HG03280 (cell line): Measurements from ENCODE around the gene ALKBH7.
"Not testable (repeated sequence)": the region's sequence is repeated elsewhere in the genome, so short reads cannot be mapped to it uniquely, and the experiment has no call there.

Experiments used
- ATAC-seq: cut with Tn5 transposase; IDR thresholded peaks from one replicate; pipeline ENCODE4 v1.9.1; 2021; ENCODE audit warnings: mild to moderate bottlenecking, moderate library complexity; ENCODE audit not compliant: unreplicated experiment

The ALKBH7 gene

DNA sequence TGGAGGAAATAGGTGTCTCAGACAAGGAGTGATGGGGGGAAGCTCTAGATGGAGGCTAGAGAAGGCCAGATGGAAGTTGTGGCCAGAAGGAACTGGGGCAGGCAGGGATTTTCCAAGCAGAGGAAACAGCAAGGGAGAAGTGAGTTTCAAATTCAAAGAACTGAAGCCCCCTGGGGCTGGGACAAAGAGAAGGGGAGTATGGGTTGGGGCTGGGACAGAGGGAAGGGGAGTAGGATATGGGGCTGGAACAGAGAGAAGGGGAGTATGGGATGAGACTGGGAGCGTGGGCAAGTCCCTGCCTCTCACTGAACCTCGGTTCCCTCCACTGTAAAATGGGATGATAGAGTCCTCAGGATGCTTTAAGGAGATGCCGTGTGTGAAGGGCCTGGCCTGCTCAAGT is 22.2 kb downstream of the ALKBH7 start:
- no peak for ATAC-seq

DNA sequence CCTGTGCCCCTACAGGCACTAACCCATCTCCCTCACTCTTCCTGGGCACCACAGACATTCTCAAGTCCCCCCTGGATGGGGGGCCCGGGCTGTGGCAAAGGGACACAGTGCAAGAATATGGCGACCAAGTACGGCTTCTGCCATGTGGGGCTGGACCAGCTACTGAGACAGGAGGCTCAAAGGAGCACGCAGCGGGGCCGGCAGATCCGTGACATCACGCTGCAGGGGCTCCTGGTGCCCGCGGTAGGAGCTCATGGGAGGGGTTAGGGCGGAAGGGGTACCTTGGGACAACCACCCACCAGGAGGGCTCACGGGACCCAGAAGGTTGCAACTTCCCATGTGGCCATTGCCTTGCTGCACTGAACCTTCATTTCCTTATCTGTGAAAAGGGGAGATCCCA is 23.7 kb downstream of the ALKBH7 start:
- ATAC-seq: no peak

DNA sequence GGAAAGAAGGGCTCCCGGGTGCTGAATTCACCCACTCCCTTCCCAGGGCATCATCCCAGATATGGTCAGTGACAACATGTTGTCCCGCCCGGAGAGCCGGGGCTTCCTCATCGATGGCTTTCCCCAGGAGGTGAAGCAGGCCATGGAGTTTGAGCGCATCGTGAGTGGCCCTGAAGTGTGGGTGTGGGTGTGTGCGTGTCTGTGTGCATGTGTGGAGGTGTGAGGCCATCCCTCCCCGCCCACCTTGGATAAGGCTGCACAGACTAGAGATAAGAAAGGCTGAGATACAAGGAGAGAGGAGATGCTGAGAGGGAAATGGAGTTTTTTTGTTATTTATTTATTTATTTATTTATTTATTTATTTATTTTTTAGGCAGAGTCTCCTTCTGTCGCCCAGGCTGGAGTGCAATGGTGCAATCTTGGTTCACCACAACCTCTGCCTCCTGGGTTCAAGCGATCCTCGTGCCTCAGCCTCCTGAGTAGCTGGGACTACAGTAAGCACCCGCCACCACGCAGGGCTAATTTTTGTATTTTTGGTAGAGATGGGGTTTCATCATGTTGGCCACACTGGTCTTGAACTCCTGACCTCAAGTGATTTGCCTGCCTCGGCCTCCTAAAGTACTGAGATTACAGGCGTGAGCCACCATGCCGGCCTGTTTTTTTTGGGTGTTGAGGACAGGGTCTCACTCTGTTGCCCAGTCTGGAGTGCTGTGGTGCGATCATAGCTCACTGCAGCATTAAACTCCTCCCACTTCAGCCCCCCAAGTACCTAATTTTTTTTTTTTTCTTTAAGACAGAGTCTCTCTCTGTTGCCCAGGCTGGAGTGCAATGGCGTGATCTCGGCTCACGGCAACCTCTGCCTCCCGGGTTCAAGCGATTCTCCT is 27.7 kb downstream of the ALKBH7 start:
- ATAC-seq: not testable (repeated sequence)

DNA sequence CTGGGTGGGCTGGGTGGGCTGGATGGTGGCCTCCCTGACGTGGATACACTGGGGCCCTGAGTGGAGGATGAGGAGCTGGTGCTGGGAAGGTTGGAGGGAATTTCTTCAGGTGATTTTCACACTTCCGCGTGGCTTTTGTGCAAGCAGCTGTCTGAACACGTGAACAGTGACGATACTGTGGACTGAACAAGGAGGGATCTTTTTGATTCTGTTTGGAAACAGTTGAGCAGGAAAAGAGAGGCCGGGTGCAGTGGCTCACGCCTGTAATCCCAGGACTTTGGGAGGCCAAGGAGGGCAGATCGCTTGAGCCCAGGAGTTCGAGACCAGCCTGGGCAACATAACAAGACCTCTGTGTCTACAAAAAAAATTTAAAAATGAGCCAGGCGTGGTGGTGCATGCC is 29.5 kb downstream of the ALKBH7 start:
- no peak for ATAC-seq

DNA sequence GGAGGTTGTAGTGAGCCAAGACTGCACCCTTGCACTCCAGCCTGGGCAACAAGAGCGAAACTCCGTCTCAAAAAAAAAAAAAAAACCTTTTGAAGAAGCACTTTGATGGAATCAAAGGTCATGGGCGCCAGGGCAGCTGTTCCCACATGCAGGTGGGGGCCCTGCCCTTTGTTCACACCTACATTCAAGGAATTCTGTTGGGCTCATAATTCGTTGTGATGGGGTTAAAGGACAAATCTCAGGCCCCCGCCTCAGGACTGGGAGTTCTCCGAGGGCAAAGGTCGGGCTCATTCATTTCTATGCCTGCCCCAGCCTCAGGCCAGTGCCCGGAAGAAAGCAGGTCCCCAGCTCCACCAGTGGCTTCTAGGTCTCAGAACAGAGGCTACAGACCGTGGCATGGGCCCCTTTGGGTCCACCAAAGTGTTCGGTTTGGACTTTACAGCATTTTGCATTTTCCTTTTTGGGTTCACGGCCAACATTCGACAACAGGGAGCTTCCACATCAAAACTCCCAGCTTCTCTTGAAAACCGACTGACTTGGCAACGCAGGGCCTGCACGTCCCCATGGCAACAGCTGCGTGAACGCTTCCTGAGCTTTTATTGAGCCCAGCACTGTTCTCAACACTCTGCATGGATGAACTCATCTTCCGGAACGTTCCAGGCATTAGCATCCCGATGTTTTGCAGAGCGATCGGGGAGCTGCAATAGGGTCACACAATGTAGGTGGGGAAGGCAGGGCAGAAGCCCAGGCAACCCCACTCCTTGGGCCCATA is 30.4 kb downstream of the ALKBH7 start:
- ATAC-seq: no peak

DNA sequence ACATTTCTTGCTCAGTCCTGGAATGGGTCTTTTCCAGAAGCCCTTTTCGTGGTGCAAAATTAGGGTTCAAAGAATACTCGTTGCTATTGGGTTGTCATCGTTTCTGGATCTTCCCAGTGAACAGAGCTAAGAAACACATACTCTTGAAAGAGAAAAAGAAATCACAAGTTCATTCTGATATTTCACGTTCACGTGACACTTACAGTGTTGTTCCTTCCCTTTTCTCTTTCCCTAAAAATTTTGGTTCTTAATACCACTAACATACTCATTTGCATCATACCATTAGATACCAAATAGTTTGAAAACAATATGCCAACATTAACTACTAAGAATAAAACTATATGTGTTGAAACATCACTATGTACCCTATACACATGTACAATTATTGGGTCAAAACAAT is 33.8 kb downstream of the ALKBH7 start:
- ATAC-seq: no peak

DNA sequence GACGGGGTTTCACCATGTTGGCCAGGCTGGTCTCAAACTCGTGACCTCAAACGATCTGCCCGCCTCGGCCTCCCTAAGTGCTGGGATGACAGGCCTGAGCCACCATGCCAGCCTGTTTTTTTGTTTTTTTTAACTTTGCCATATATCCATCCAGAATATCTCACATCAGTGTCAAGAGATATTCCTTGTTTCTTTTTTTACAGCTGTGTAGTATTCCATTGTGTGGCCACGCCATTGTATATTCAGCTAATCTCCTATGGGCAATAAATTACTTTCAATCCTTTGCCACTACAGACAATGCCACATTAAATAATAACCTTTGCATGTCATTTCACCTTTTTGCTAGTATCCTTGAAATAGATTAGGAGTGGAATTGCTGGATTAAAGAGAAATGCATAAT is 36.8 kb downstream of the ALKBH7 start:
- ATAC-seq: no peak

DNA sequence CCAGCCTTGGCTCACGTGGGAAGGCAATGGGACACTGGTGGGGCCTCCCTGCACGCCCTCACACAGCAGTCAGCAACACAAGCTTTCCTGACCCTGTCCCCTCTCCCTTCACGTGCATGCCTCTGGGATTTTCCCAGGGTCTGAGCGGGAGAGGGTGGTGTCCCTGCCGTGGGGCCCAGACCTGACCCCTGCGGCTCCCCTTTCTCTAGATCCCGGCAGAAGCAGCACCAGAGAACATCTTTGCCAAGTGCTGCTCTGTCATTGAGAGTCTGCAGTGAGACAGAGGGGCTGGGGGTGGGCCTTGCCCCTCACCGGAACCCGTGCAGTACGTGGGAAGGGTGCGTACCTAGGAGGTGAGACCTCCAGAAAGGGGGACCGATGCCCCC is 39.5 kb downstream of the ALKBH7 start:
- ATAC-seq: no peak

DNA sequence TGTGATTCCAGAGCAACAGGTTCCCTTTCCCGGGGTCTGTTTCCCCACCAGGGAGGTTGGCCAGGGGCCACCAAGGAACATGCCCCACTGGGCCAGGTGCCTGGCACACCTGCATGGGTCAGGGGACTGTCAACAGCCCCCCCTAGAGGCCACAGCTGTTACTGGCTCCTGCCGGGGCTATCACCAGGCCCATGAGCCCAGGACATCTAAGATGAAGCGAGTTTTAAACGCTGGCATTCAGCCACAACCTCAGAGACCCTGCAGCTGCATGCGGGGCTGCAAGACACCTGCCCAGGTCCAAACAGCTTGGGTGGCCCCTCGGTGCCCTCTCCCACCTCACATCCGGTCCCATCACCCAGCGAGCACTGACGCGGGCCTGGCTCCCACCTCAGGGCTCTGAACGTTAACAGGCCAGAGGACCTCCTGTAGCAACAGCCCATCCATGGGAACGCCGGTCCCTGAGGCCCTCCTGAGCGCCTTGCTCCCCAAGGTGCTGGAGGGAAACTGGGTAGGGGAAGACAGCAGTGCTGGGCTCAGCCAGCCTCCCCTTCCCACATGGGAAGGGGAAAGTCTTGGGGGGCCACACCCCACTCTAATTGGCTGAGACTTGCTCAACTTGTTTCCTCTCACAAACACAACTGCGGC is 40.0 kb downstream of the ALKBH7 start:
- ATAC-seq: no peak

DNA sequence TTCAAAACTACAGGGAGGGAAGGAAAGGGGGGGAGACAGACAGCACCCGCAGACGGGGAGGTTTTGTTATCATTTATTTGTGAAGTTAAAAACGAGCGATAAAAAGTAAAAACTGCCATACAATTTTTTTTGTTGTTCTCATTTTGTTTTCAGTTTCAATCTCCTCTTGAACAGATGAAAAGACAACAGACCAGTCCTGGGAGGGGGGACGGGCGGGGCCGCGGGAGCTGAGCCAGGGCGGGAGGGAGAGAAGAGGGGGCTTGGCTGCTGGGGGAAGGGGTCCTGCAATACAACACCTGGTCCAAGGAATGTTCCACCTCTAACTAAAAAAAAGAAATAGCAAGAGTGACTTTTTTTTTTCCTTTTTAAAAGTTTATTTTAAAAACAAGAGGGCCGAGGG is 40.7 kb downstream of the ALKBH7 start:
- no peak for ATAC-seq

DNA sequence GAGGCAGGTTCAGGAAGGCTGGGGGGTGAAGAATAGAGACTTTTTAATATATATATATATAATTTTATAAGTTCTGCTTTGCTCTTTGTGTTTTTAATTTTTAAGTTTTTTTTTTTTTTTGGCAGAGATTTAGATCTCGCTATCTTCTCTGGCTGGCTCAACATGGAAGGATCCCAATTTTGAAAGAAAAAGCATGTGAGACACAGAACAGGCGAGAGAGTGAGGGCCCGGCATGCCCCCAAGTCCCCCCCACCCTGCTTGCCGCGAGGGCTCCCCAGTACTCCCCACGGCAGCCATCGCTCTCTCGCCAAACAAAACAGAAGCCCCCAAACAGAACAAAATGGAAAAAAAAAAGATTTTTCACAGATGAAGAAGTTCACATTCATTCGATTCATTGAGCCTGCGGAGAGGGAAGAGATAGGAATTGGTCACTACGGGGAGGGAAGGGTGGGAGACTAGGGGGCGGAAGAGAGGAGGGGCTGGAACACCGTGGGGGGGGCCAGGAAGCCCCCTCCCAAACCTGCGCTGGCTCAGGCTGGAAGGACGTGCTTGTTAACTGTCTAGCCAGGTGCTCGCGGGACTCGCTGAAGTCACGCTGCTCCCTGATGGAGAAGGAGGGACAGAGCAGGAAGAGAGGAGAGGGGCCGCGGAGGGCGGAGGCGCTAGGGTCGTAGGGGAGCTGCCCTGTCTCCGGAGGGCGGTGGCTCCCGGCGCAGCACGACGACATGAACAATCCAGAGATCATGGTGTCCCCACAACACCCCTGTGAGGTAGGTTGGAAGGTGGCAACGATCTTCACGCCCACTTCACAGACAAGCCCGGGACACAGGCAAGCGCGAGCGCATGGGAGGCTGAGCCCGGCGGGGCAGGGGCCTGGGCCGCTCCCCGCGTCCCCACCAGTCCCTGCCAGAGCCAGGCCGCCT is 41.4 kb downstream of the ALKBH7 start:
- ATAC-seq: no peak

DNA sequence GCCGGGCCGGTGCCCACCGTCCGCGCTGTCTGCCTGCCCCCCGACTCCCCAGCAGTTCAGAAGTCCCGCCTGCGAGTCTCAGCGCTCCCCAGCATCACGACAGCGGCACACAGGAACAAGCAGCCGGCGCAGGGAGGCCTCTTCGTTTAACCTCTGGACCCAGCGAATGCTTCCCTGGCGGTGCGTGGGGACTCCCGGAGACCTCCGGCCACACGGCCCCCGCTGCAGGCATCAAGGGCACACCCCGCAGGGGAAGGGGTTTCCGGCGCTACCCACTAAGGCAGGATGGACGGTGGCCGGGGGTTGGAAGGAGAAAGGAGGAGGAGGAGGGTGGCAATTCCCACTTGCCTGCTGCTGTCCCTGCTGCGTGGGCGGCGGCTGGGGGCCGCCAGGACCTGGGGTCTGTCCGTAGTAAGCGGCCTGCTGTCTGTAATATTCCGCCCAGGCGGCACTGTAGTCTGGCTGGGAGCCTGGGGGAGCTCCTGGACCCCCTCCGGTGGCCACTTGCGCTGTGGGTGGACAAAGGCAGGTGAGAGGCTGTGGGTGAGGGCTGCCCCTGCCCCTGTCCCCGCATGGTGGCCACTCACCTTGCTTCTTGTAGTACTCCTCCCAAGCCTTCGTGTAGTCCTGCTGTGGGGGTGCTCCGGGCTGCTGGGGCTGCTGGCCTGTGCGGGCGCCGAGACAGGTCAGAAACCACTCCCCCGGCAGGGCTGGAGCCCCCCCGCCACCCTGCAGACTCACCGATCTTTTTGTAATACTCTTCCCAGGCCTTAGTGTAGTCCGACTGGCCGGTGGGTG is 42.4 kb downstream of the ALKBH7 start:
- no peak for ATAC-seq

DNA sequence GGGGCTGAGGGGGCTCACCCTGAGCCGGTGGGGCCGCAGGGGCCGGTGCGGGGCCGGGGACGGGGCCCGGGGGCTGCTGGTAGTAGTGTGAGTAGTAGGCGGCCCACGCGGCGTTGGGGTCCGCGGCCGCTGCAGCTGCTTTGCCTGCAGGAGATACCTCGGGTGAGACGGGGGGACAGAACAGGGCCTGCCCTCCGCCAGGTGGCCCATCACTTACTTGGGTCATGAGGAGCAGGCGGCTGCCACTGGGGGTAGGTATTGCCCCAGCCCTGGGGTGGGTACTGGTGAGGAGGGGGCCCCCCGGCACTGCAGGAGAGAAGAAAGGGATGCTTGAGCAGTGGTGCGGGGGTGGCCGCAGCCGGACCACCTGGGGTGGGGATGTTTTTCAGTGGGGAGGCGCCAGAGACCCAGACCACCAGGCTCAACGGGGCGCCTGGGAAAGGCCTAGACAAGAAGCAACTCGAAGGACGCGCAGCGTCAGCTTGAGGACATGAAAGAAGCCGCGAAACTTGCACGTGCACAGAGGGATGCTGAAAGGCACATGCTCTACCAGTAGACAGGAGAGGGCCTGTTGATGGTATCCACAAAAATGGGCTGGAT is 43.1 kb downstream of the ALKBH7 start:
- ATAC-seq: no peak

DNA sequence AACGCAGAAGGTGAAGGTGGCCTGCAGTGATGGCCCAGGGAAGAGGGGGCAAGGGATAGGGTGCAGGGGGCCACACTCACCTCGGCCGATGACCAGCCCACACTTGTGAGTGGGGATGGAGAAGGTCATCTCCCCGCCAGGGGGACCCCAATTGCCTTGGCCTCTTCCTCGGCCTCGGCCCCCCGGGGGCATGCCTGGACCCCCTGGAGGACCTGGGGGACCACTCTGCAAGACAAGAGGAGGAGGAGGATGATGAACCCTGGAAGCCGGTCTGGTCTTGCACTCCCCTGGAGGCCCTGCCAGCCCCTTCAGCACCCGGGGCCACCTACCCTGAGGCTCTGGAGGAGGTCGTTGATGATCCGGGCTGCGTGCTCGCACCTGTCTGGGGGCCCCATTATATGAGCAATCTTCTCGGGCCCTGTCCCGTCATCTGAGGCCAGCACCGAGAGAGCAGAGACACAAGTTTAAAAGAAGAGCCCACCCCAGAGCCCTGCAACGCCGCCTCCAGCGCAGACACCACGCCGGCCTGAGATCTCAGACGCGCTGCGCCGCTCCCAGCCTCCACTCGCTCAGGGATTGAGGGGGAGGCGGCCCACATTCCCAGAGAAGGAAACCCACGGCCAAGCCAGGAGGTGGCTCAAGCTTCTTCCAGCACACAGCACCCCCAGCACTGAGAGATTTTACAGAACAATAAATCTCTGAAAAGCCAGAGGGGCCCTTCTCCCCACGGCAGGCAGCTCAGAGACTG is 44.2 kb downstream of the ALKBH7 start:
- no peak for ATAC-seq

DNA sequence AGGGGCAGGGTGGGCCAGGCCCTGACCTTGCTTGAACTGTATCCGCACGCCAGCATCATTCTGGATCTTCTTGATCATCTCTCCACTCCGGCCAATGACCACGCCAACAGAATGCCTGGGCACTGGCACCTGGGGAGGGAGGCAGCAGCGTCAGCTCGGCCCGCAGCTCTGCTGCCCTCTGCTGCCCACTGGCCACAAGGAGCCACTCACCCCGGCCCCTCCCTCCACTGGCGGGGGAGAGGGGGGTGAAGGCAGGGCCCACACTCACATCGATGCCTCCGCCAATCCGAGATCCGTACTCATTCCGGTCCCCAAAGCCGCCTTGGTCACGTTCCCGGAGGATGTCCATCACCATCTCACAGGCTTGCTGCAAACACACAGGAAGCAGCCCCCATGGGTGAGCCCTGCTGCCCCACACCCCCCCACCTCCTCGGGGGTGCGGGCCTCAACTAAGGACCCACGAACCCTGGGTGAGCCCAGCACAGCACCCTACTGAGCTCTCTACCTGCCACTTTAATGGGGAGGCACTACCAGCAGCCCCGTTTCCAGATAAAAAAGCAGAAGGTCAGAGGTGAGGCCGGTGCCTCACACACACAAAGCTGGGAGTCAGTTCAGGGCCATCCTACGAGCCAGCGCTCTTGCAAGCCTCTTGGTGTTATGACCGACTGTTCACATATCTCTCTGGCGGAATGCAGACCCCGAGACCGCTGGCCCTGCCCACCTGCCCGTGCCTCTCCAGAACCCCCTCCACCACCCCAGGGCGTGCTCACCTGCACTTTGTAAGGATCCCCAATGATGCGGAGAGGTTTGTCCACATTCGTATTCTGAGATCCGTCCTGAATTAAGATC is 45.3 kb downstream of the ALKBH7 start:
- ATAC-seq: no peak

DNA sequence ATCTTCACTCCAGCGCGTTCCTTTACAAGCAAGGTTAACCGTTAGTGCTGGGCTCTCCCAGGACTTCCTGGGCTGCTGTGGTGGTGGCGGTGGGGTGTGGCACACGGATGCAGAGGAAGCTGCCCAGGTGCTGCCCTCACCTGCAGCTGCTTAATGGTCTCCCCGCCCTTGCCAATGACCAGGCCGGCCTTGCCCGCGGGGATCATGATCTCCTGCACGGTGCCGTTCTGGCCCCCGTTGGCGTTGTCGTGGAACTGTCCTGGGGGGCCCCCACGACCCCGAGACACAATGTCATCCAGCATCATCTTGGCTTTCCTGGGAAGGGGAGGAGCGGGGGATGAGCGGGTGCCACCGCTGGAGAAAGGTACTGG is 46.0 kb downstream of the ALKBH7 start:
- no peak for ATAC-seq

DNA sequence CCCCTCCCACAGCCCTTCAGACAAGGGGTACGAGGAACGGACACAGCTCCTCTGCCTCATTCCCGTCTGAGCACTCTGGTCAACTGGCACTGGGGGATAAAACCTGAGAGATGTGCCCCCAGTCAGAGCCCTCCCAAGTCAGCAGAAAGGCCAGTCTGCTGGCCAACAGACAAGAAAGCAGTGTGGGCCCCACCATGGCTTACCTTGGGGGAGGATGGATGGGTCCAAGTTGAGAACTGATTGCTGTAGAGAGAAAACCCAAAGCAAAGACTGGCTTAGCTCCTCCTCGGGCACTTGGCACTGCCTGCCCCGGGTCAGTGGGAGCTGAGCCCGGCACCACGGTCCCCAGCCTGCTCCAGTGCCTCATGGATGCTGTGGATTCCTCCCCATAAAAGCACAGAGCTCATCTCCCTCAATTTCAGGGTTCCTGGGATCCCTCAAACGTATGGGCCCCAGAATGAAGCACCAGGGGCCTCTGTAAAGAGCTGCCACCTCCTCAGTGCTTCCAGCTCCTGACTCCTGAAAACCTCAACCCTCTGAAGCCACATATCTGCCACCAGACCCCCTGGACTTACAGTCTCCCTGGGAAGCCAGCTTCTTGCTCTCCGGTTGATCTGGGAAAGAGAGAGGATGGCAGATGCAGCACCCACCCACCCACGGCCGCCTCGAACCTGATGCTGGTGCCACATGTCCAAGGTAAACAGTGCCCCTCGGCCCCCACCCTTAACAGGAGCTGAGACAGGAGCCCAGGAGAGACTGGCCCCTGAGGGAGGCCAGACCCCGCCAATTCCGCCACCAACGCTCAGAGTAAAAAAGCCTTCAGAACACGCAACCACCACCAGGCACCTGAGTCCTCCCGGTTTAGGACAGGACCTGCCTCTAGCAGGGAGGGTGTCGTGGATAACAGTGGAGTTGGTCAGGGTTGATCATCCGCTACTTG is 48.8 kb downstream of the ALKBH7 start:
- ATAC-seq: no peak
